ENCODE measurements around the gene SSTR5.
"Not testable (repeated sequence)": the region's sequence is repeated elsewhere in the genome, so short reads cannot be mapped to it uniquely, and the experiment has no call there.

SSTR5 gene

GRCh38 chr16:1076801-1077576 lies 4.4 kb downstream of the SSTR5 start:
- DNase-seq, result no peak

- DNase-seq, result no peak
Observed at GRCh38 chr16:1077877-1078578, 5.5 kb downstream of the SSTR5 start.

DNA sequence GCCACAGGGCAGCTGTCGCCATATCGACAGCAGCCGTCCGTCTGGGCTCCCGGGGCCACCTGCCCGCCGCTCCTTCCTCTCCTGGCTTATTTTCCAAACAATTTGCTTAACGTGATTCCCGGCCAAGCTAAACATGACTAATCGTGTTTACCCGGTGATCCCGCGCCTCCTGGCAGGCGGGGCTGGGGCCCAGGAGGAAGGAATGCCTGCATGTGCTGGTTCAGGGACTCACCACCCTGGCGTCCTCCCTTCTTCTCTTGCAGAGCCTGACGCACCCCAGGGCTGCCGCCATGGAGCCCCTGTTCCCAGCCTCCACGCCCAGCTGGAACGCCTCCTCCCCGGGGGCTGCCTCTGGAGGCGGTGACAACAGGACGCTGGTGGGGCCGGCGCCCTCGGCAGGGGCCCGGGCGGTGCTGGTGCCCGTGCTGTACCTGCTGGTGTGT lies 6.1 kb downstream of the SSTR5 start:
- no peak for DNase-seq

DNA sequence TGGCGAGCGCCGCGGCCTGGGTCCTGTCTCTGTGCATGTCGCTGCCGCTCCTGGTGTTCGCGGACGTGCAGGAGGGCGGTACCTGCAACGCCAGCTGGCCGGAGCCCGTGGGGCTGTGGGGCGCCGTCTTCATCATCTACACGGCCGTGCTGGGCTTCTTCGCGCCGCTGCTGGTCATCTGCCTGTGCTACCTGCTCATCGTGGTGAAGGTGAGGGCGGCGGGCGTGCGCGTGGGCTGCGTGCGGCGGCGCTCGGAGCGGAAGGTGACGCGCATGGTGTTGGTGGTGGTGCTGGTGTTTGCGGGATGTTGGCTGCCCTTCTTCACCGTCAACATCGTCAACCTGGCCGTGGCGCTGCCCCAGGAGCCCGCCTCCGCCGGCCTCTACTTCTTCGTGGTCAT lies 6.8 kb downstream of the SSTR5 start:
- no peak for DNase-seq

DNA sequence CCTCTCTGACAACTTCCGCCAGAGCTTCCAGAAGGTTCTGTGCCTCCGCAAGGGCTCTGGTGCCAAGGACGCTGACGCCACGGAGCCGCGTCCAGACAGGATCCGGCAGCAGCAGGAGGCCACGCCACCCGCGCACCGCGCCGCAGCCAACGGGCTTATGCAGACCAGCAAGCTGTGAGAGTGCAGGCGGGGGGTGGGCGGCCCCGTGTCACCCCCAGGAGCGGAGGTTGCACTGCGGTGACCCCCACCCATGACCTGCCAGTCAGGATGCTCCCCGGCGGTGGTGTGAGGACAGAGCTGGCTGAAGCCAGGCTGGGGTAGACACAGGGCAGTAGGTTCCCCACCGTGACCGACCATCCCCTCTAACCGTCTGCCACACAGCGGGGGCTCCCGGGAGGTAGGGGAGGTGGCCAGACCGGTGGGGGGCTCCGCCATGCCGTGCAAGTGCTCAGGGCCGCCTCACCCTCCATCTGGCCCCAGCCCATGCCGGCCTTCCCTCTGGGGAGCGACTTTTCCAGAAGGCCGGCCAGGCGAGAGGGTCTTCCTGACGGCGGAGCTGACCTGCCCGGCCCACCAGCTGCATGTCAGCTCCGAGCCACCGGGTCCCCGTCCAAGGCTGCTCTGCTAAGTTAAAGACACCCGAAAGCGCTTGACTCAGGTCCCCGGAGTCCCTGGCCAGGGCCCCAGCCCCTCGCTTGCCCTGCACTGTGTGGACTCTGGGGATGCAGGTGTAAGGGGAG lies 7.4 kb downstream of the SSTR5 start:
- DNase-seq, result no peak

GRCh38 chr16:1080801-1081733 lies 8.5 kb downstream of the SSTR5 start:
- DNase-seq, result no peak

GRCh38 chr16:1081734-1082265 lies 9.3 kb downstream of the SSTR5 start:
- DNase-seq, result no peak

DNA sequence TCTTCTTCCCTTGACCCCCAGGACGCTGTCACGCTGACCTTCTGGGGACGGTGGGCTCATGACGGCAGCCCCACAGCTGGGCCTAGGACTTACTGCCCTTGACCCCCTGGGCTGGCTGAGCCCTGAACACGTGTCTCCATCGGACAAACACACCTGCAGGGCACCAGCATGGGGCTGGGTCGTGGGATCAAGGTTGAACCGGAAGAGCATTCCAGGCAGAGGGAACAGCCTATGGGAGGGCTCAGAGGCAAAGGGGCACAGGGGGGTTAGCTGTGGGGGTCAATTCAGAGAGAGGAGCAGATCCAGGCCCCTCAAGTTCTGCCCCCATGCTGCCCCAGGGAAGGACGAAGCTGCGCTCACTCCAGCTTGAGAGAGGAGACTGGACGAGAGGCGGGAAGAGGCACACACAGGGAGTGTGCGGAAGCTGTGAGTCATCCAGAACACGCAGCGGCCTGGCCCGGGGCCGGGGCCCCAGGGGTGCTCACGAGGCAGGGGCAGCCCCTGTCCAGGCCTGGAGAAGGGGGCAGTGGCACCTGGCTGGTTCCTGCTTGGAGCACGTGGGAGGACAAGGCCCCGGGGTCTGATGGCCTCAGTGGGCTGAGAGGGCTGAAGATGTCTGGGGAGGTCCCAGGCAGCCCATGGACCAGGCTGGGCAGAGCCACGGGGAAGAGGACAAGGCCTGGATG lies 9.9 kb downstream of the SSTR5 start:
- DNase-seq, result no peak

GRCh38 chr16:1082952-1083675 lies 10.6 kb downstream of the SSTR5 start:
- no peak for DNase-seq

DNA sequence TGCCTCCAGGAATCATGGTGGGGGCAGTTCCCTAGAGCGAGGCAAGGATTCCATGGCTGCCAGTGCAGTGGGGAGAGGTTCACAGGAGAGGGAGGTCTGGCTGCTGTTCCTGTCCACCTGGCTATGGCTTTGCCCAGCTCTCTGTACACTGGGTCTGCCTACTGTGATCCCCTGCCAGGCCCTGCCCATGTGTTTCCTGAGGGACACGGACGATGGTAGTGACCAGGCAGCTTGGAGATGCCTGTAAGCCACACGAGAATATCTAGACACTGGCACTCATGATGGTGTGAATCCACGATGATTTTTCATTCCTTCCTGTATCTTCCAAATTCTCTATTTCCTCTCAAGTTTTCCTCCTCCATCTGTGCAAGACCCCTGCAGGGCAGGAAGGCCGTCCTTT lies 12.4 kb downstream of the SSTR5 start:
- no peak for DNase-seq

DNA sequence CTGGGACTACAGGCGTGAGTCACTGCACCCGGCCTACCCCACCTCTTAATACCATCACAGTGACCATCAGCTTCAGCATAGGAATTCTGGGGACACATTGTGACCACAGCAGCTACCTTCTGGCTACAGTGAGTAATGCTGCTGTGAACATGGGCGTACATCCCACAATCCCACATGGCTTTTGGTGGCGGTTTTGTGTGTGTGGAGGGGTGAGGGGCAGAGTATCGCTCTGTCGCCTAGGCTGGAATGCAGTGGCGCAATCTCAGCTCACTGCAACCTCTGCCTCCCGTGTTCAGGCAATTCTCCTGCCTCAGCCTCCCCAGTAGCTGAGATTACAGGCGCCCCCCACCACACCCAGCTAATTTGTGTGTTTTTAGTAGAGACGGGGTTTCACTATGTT lies 13.9 kb downstream of the SSTR5 start:
- not testable (repeated sequence) for DNase-seq

- DNase-seq, result no peak
Observed at GRCh38 chr16:1088295-1089170, 16.0 kb downstream of the SSTR5 start.

DNA sequence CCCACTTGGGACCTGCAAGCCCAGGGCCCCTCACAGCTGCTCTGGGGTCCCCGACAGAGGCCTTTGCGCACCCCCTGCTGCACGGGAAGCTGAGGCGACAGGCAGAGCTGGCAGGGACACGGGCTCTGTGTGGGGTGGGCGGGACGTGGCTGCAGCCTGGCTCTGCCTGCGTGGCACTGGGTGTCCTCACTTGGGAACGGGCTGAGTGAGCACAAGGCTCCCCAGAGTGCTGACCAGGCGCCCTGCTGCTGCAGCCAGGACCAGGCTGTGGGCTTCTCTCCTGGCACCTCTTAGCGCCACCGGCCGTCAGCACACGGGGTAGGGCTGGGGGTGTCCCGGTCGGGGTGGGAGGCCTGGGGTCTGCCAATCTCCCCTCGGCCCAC lies 16.9 kb downstream of the SSTR5 start:
- DNase-seq, result no peak

- DNase-seq, result no peak
Observed at GRCh38 chr16:1089822-1090619, 17.5 kb downstream of the SSTR5 start.

- no peak for DNase-seq
Observed at GRCh38 chr16:1090620-1091587, 18.4 kb downstream of the SSTR5 start.

DNA sequence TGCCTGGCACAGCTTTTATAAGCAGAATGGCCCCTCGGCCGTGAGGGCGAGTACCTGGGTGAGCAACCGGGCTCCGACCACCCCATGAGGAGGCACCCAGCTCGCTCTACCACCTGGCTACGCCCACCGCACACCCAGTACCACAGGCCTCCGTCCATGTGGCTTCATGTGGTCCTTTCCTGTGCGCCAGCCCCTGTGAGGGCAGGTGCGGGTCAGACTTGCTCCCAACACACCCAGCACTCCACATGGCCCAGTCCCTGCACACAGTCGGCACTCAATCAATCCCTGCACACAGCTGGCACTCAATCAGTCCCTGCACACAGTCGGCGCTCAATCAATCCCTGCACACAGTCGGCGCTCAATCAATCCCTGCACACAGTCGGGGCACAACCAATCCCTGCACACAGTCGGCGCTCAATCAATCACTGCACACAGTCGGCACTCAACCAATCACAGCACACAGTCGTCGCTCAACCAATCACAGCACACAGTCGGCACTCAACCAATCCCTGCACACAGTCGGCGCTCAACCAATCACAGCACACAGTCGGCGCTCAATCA lies 19.5 kb downstream of the SSTR5 start:
- no peak for DNase-seq

GRCh38 chr16:1092685-1093283 lies 20.2 kb downstream of the SSTR5 start:
- not testable (repeated sequence) for DNase-seq
